GM21447 (cell line): Measurements from ENCODE around the gene CYP4Z1.
"Not testable (repeated sequence)": the region's sequence is repeated elsewhere in the genome, so short reads cannot be mapped to it uniquely, and the experiment has no call there.

Experiments used
- ATAC-seq: cut with Tn5 transposase; IDR thresholded peaks from one replicate; pipeline ENCODE4 v1.9.1; 2021; ENCODE audit not compliant: unreplicated experiment

CYP4Z1 gene

GRCh38 chr1:47128221-47128620, 61.2 kb downstream of the CYP4Z1 start:
- no peak for ATAC-seq

DNA sequence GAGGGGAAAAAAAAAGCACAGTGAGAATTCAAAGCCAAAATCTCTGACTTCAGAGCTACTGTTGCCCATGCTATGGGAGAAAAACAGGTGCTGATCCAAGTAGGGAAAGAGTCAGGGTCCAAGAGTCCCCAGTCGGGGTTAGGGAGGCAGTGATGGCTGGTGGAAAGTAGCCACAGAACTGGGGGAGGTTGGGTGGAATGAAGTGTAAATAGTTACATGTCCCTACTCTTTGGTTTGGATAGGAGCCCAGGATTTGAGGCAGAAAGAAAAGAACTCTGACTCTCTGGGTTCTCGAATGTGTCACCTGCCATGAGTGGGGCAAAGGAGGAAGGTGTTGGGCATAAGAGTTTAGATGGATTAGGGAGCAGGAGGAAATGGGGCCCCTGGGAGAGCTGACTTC, 61.8 kb downstream of the CYP4Z1 start:
- ATAC-seq = not testable (repeated sequence)

GRCh38 chr1:47129489-47130230, 62.6 kb downstream of the CYP4Z1 start:
- ATAC-seq = not testable (repeated sequence)

- not testable (repeated sequence) for ATAC-seq
These were observed 65.6 kb downstream of the CYP4Z1 start for GRCh38 chr1:47132665-47133064.

- ATAC-seq = no peak
These were observed 70.2 kb downstream of the CYP4Z1 start, which contains the start of gene CYP4A22 for GRCh38 chr1:47137198-47137597. CYP4A22 (plus strand) TSS chr1:47137441; CDS start chr1:47137486, 45 bp downstream.

GRCh38 chr1:47137925-47138615, 71.0 kb downstream of the CYP4Z1 start:
- ATAC-seq = no peak

- not testable (repeated sequence) for ATAC-seq
These were observed 73.3 kb downstream of the CYP4Z1 start for GRCh38 chr1:47140358-47140757.

- ATAC-seq = not testable (repeated sequence)
These were observed 76.6 kb downstream of the CYP4Z1 start for GRCh38 chr1:47143654-47144053.

GRCh38 chr1:47146495-47146894, 79.5 kb downstream of the CYP4Z1 start:
- ATAC-seq = not testable (repeated sequence)

- no peak for ATAC-seq
These were observed 80.2 kb downstream of the CYP4Z1 start for GRCh38 chr1:47147047-47147785.

GRCh38 chr1:47149162-47149561, 82.1 kb downstream of the CYP4Z1 start:
- ATAC-seq = not testable (repeated sequence)

GRCh38 chr1:47156457-47156856, 89.4 kb downstream of the CYP4Z1 start:
- ATAC-seq = not testable (repeated sequence)

DNA sequence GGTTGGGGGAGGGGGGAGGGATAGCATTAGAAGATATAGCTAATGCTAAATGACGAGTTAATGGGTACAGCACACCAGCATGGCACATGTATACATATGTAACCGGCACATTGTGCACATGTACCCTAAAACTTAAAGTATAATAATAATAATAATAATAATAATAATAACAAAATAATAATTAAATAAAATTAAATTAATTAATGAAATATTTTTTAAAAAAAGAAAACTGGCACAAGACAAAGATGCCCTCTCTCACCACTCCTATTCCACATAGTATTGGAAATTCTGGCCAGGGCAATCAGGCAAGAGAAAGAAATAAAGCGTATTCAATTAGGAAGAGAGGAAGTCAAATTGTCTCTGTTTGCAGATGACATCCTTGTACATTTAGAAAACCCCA, 90.9 kb downstream of the CYP4Z1 start:
- ATAC-seq = not testable (repeated sequence)

DNA sequence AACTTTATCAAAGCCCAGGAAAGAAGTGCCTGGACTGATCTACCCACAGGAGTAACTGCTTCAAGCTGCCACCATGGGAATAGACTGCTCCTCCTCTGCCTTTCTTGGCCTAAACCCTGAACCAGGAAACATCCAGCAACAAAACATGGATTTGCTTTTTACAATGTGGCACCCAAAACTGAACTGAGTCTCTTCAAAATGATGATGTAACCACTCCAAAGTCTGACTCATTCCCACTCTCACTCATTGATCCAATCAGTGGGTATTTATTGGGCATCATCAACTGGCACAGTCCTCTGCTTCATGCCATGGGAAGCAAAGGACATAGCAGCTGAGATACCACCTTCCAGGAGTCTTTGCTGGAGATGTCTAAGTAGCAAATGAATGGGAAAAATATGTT, 93.7 kb downstream of the CYP4Z1 start:
- no peak for ATAC-seq

DNA sequence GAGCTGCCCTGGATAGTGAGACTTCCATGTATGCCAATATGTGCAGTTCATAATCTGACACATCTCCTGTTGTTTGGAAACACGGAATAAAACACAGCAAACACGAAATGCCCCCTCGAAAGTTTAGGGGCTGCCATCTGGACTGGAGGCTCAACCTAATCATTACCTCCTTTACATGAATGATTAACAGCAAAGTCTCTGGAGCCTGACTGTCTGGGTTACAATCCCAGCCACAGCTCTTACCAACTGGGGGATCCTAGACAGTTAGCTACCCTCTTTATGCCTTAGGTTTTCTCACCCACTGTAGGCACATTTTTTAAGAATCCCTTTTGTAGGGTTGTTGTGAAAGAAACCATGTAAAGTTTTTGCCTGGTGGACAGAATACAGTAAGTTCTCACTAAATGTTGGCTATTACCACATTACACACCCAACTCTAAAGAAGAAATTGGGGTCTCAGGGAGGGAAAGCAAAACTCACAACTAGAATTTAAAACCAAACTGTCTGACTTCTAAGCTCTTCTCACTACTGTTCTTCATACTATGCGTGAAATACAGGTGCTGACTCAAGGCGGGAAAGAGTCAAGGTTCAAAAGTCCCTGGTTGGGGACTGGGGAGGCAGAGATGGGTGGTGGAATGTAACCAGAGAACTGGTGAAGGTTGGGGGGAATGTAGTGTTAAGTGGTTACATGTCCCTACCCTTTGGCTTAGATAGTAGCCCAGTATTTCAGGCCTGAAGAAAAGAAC, 94.4 kb downstream of the CYP4Z1 start:
- no peak for ATAC-seq

DNA sequence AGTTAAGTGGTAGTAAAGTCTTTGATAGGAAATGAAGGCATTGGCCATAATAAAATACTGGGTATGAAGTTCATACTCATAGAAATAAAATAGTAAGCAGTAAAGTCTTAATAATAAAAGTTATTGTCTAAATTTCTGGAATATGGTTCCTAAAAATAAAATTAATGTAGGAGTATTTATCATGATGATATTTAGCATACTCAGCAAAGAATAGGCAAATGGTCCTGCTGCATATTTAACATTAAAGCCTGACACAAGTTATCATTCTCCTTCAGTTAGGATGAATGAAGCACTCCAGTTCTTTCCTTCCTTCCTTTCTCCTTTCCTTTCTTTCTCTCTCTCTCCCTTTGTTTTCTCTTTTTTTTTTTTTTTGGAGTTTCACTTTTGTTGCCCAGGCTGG, 97.5 kb downstream of the CYP4Z1 start:
- no peak for ATAC-seq
